NCI-H345 (cell line): Measurements from ENCODE around the gene NOXA1.

Experiments
- DNase-seq: peaks from one replicate; lab custom pipeline; 2025; lab: John Stamatoyannopoulos, UW

The NOXA1 gene

DNA sequence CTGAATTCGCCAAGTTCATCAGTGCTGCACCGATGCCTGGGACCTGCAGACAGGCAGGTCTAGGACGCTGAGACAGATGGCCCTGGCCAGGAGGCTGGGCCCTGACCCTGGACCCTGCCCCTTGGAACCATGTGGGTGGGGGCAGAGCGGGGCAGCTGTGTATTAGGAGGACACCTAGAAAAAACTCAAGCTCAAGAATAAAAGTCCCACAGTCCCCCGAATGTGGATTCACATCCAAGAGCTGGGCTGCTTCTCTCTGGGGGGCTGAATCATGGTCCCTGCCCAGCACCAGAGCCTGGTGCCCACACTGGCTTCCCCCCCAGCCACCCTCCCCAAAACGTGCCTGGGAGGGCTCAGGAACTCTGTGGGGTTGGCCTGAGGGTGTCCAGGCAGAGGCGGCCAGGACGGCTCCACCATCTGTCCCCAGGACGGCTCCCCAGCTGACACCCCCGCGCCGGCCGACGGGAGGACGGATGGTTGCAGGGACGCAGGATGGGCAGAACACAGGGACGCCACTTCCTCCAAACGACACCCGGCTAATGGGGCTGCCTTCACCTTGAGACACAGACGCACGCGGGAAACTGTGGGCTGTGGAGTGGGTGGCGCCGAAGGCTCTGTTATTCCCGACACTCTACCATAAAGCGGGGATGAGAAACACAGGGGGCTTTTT, 35.2 kb upstream of the NOXA1 start:
- DNase-seq, result no peak

DNA sequence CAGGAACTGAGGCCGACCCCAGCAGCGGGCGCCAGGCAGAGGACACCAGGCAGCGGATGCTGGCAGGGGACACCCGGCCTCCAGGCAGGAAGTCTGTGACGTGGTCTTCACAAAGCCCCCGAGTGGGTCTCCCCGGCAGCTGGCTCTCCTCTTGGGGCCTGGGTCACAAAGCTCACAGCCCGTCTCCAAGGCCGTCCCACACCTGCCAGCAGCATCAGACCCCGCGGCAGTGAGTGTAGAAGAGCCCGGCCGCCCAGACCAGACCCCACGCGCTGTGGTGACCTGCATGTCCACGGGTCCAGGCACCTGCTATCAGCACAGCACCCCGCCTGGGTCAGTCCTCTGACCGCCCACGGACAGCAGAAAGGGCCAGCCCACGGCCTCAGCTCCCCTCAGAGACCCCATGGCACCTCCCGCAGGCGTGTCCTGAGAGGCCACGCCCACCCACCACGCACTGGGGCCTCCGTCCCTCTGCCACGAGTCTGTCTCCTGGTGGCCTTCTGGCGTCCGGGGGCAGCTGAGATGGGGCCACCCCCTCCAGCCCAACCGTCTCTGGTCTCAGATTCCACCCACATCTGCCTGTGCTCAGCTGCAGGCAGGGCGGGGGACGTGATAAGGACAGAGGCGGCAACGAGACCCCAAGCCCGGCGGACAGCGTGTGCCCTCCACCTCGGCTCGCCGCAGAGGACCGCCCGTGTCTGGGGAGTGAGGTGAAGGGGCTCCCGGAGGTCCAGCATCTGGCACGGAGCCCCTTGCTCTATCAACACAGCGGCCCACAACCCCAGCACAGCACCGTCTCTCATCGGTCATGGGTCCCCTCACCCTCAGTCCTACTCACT, 34.4 kb upstream of the NOXA1 start:
- no peak for DNase-seq

DNA sequence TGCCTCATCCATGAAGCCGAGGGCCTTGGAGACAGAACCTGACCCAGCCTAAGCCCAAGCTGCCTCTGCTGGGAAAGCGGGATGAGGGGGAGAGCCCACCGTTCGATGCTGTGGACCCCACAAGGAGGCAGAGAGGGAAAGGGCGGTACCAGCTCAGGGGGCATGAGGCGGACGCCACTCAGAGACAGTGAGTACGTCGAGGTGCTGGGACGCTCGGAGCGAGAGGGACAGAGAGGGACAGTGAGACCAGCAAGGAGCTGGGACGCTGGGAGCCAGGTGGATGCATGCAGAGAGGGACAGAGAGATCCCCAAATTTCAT, 33.8 kb upstream of the NOXA1 start:
- DNase-seq, result no peak

DNA sequence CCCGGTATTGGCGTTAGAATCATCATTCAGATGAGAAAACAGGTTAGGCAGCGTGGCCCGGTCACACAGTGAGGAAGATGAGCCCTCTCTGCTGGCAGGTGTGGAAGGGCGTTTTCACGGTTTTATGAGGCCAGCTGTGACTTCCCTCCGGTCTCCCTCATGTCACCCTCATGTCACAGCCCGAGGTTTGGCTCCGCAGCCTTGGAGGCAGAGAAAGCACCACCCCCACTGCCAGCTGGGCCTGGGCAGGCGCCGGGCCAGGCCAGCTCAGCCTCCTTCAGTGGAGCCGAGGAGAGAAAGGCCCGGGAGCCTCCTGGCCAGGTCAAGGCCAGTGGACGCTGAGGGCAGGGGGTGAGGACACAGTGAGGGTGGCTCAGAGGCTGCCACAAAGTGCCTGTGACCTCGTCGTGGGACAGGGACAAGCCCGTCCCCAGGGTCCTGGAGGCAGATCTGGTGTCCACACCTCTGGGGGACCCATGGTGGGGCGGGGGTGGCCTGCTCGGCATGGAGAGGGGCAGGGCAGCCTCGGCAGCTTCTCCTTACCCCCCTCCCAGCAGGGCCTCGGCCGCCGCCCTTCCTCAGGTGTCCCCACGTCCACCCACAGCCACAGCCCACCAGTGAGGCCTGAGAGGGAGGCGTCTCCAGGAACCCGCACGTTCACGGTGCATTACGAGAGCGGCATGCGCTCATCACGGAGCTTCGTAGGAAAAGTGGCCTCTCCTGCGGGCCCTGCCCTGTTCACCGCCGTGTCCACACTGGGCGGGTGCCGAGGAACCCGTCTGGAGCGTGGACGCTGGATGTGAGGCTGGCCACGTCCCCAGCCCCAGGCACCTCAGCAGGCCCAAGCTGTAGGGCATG, 32.4 kb upstream of the NOXA1 start:
- DNase-seq, result no peak

DNA sequence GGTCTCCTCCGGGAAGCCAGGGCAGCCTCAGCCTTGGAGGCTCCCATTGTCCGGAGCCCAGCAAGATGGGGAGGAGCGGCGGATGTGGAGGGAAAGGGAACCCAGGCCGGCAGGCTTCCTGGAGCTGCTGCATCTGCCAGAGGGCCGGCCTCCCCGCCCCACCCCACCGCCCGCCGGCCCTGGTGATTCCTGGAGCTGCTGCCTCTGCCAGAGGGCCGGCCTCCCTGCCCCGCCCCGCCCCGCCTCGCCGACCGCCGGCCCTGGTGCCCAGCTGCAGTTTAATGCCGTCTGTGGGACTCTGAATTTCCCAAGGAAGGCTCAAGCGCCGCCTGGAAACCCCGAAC, 31.8 kb upstream of the NOXA1 start:
- DNase-seq, result no peak

DNA sequence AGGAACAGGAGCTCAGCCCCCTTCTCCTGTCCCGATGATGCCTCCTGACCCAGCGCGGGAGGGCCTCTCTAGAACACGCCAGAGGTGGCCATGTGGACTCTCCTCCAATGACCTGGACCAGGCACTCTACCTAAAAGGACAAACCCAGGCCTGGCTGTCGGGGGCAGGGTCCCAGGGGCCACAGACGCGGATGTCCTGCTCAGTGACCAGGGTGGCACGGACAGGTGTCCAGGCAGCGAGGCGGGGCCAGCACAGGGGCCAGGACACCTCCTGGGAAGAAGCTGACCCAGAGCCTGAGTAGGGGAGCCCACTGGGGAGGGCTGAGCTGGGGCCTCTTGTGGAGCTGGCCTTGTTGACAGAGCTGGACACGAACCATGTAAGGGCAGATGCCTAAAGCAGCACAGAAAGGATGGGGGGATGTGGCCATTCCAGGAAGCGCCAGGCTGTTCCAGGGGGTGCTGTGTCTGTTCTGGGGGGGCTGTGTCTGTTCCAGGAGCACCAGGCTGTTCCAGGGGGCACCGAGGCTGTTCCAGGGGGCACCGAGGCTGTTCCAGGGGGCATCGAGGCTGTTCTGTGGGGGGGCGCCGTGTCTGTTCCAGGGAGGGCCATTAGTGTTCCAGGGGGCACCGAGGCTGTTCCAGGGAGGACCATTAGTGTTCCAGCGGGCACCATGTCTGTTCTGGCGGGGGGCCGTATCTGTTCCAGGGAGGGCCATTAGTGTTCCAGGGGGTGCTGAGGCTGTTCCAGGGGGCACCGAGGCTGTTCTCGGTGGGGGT, 30.8 kb upstream of the NOXA1 start:
- no peak for DNase-seq

DNA sequence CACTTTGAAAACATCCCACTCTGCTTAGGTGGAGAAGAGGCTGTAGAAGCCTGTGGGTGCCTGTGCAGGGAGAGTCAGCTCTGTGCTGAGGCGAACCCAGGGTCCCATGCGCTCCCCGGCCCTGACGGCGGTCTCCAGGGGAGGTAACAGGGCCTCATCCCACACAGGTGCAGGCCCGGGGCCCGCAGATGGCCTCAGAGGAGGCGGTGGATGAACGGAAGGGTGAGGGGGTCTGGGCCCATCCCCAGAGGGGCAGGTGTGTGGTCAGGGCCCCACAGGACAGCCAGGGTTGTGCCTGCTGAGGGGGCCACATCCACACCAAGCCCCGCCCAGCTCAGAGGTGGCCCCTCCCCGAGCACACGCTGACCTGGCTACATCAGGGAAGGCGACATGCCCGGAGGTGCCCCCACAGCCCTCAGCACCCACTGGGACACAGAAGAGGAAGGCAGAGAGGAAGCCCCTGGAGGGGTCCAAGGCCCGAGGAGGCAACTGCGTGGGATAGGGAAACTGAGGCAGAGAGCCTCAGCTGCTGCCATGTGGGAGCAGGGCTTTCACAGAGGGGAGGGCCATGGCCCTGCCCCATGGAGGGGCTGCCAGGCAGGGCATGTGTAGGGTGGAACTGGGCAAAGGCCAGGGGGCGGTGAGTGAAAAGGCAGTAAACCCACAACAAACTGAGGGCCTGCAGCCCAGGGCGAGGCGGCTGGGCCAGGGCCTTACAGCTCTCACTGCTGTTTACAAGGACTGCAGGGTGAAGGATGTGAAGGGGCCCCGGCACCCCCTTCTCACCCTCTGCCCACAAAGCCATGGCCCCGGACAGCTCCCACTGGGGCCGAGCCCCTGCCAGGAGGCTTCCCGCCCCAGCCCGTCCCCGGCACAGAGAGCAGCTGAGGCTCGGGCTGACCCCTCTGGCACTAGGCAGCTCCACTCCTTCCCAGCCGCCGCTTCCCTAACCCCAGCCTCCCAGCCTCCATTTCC, 29.7 kb upstream of the NOXA1 start:
- no peak for DNase-seq

DNA sequence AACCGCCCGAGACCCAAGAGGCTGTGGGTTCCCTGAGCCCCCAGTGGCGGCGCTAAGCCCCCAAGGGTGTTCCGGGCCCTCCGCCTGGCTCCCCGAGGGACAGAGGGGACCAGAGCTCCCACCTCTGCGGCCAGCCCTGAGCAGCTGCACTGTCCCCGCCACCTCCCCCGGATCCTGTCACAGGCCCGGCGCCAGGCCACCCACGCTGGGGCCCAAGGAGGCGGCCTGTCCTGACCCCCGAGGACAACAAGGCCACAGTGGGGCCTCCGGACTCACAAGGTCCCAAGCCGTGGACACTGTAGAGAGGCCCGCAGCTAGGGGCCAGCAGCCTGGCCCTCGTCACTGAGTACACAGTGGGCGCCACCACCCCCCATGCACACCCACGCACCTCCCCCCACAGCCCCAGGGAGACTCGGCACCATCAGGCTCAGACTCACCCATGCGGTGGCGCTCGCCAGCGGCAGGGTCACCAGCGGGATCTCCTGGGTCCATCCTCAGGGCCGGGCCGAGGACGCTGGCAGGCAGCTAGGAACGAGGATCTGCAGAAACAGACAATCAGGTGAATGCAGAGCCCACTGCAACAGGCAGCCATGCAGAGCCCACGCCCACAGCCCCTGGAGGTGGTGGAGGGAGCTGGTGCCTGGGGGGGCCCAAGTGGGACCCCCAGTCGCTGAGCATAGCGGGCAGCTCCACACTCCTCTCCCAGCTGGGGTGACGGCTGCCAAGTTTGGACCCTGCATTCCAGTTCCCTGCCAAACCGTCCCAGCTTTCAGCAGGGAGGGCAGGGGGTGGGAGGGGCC, 28.1 kb upstream of the NOXA1 start:
- DNase-seq, result no peak

DNA sequence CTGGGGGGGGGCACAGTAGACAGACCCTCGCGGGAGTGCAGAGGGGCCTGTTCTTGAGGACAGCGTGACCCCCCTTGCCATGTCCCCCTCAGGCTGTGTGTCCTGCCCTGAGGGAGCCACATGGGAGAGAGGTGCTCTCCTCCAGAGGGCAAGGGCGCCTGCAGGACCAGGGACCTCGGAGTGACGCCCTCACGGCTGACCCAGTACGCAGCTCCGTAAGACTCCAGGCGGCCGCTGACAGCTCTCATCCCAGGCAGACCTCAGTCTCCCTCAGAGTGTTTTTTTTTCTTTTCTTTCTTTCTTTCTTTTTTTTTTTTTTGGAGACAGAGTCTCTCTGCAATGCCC, 27.6 kb upstream of the NOXA1 start:
- DNase-seq, result no peak

DNA sequence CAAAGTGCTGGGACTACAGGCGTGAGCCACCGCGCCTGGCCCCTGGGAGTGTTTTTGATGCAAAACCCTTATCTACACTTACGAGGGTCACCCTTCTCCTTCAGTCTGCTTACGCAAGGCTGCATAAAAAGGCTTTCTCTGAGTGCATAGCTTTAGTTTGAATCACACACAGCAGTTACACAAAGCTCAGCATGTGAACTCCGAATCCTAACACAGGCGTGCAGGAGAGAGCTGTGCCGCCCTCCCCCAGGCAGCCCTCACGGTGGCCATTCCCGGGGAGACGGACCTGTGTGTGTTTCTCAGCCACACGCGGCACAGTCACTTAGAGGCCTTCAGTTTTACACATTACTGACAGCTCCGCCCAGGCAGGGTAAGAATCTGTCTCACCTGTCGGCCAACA, 27.0 kb upstream of the NOXA1 start:
- no peak for DNase-seq

DNA sequence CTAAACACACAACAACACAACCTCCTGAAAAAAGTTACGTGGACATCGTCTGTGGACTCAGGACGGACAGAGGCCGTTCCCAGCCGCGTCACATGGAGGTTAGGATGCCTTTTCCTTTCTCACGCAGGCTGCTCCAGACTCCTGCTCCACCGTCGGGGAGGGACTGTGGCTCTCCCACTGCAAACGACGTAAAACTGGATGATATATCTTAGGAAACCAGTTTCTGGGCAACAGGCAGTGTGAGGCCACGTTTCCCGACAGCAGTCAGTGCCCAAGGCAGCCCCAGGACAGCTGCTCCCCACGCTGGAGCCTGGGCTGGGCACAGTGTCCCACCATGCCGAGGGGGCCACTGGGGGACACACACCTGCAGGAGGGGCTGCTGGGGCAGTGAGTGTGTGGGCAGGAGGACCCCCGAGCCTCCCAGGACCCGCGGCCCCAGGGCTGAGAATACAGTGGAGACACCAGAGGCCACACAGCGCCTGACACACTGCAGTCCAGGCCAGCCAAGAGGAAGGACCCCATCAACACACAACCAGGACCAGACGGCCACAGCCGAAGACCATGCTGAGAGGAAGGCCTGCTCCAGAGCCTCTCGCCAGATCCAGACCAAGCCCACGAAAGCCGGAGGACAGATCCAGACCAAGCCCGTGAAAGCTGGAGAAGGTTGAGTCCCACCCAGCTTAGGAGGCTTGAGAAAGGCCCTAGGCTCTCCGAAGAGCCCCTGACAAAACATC, 26.4 kb upstream of the NOXA1 start:
- DNase-seq, result no peak

DNA sequence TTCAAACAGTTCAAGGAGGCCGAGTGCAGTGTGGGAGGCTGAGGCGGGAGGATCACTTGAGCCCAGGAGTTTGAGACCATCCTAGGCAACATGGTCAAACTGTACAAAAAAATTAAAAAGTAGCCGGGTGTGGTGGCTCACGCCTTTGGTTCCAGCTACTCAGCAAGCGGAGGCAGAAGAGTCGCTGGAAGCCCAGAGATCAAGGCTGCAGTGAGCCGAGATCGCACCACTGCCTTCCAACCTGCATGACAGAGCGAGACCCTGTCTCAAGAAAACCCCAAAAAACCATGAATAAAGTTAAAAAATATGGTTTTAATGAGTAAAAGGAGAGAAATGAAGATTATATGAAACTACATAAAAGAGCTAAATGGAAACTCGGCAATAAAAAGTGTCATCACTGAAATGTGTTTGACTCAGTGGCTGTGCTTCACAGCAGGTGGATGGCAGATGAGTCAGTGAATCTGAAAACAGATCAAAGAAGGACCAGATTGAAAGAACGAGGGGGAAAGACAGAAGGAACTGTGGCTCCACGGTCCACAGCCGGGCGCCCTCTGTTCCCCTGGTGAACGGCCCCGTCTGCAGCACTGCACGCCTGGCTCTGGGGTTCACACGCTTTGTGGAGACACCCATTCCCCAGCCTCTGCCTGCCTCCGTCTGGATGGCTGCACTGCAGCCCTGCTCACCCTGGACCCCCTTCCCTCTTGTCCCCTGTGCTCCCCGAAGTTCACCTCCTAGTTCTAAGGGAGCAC, 25.3 kb upstream of the NOXA1 start:
- no peak for DNase-seq

DNA sequence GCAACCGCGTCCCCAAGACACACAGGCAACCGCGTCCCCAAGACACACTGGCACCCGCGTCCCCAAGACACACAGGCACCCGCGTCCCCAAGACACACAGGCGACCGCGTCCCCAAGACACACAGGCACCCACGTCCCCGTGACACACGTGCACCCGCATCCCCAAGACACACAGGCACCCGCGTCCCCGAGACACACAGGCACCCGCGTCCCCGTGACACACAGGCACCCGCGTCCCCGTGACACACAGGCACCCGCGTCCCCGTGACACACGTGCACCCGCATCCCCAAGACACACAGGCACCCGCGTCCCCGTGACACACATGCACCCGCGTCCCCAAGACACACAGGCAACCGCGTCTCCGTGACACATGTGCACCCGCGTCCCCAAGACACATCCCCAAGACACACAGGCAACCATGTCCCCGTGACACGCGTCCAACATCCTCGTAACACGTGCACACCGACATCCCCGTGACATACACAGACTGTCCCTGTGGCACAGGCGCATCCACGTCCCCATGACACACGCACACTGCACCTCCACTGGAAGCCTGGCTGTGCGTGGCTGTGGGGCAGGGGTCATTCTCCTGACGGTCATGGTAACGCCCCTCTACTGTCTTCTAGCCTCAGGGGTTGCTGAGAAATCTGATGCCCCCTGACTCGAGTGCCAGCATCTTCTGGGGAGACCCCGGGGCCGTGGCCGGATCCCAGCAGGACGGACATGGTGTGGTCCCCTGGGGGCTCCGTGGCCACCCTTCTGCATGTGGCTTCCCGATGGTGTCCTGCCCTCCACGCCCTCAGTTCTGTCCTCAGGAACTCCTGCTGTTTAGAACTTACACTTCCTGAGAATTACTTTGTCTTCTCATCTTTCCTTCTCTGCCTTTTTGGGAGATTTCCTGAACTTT, 24.4 kb upstream of the NOXA1 start:
- no peak for DNase-seq

DNA sequence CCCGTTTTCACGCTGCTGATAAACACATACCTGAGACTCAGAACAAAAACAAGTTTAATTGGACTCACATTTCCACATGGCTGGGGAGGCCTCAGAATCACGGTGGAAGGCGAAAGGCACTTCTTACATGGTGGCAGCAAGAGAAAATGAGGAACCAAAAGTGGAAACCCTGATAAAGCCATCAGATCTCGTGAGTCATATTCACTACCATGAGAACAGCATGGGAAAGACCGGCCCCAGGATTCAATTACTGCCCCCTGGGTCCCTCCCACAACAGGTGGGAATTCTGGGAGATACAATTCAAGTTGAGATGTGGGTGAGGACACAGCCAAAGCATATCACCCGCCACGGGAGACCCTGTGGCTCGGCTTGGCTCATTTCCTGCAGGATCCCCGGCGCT, 20.4 kb upstream of the NOXA1 start:
- no peak for DNase-seq

DNA sequence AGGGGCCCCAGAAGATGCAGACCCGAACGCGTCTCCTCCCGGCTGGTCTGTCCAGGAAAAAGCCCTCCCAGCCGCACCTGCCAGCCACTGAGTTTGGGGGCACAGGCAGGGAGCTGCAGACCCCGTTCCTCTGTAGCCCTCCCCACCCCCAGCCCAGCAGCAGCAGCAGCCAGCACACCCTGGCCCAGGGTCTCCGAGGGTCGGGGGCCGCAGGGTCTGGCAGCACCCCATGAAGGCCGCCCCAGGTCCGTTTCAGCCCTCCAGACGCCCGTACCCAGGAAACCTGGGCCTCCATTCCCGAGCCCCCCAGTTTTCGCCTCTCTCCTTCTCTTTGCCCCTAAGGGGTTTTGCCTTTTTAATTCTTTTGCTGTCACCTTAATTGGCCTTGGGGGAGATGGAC, 19.9 kb upstream of the NOXA1 start:
- DNase-seq, result no peak

DNA sequence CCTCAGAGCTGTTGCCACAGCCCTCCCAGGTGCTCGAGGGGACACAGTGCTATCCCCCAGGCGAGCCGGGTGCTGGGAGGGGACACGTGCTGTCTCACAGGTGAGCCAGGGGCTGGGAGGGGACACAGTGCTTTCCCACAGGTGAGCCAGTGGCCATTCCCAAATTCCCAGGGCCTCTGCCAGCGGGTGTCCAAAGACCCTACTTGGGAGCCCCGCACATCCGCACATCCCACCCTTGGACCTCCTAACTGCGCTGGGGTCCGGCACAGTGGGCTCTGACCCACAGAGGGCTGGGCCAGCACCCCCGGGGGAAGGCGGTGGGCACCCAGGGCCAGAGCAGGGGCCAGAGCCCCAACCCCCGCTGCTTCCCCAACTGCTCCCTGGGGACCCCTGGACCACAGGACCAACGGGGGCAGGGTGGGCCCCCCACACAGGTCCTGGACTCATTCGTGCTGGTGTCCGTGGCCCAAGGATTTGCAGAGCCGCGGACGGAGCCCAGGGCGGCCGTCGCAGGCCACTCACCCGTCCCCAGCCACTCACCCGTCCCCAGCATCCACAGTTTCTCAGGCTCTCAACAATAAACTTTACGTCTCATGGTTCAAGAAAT, 18.1 kb upstream of the NOXA1 start:
- no peak for DNase-seq

DNA sequence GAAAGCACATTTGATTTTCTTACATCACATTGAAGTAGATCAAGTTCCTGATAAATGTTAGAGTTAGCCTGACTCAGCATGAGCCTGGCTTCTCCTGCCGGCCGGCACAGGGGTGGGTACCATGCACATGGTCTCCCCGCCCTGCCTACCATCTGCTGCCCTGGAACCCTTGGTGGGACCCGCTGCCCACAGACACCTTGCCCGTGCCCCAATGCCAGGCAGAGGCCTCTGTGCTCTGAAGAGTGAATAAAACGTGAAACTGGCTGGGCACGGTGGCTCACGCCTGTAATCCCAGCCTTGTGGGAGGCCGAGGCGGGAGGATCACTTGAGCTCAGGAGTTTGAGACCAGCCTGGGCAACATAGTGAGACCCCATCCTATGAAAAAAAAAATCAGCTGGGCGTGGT, 17.5 kb upstream of the NOXA1 start:
- no peak for DNase-seq
